GM18502 (cell line): ENCODE measurements around the gene CFAP57.
"Not testable (repeated sequence)": the region's sequence is repeated elsewhere in the genome, so short reads cannot be mapped to it uniquely, and the experiment has no call there.

ENCODE experiments used
- ATAC-seq: cut with Tn5 transposase; IDR thresholded peaks from one replicate; pipeline ENCODE4 v1.9.1; 2021; ENCODE audit warnings: mild to moderate bottlenecking; ENCODE audit not compliant: unreplicated experiment, poor library complexity

CFAP57 gene

GRCh38 chr1:43171312-43171875 lies 736 bp upstream of the CFAP57 start:
- no peak for ATAC-seq

- ATAC-seq = peak; percentile 36
These were observed 420 bp downstream of the CFAP57 start for GRCh38 chr1:43172527-43172972.

GRCh38 chr1:43174873-43175272 lies 2.7 kb downstream of the CFAP57 start:
- no peak for ATAC-seq

GRCh38 chr1:43177691-43178090 lies 5.6 kb downstream of the CFAP57 start:
- ATAC-seq = no peak

GRCh38 chr1:43184388-43184787 lies 12.3 kb downstream of the CFAP57 start:
- ATAC-seq = no peak

- ATAC-seq = no peak
These were observed 12.9 kb downstream of the CFAP57 start for GRCh38 chr1:43184995-43185394.

- ATAC-seq = no peak
These were observed 16.0 kb downstream of the CFAP57 start for GRCh38 chr1:43188106-43188505.

- no peak for ATAC-seq
These were observed 22.4 kb downstream of the CFAP57 start for GRCh38 chr1:43194509-43194908.

GRCh38 chr1:43197343-43198127 lies 25.4 kb downstream of the CFAP57 start:
- no peak for ATAC-seq

GRCh38 chr1:43199093-43199726 lies 27.1 kb downstream of the CFAP57 start:
- ATAC-seq = peak; percentile 69

- no peak for ATAC-seq
These were observed 31.7 kb downstream of the CFAP57 start for GRCh38 chr1:43203859-43204258.

GRCh38 chr1:43204394-43204793 lies 32.3 kb downstream of the CFAP57 start:
- ATAC-seq = no peak

GRCh38 chr1:43205671-43206070 lies 33.5 kb downstream of the CFAP57 start:
- no peak for ATAC-seq

GRCh38 chr1:43206600-43207228 lies 34.6 kb downstream of the CFAP57 start:
- ATAC-seq = no peak

GRCh38 chr1:43207229-43207853 lies 35.2 kb downstream of the CFAP57 start:
- ATAC-seq = no peak

- ATAC-seq = not testable (repeated sequence)
These were observed 36.1 kb downstream of the CFAP57 start for GRCh38 chr1:43208277-43208676.

- ATAC-seq = no peak
These were observed 42.6 kb downstream of the CFAP57 start for GRCh38 chr1:43214501-43215444.

GRCh38 chr1:43217747-43218146 lies 45.6 kb downstream of the CFAP57 start:
- no peak for ATAC-seq
